ENCODE measurements around the gene CNTNAP2.

CNTNAP2 gene

DNA sequence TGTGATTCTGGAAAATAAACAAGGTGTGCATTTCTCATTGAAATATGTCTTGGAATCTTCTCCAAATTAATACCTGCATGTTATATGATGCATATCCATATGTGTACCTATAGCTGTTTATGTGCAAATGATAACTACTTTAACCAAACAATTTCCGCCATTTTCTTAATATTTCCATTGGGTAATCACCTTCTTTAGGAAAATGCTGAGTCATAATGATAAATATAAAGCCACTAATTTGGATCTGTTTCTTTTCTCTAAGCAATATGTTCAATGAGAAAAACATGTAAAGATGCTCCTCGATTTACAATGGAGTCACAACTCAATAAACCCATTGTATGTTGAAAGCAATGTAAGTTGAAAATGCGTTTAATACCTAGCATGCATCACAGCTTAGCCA is 574.4 kb downstream of the CNTNAP2 start:
- H3K79me2 ChIP-seq (ENCODE audit: insufficient read depth, low read depth) = no peaks in the 10 kb centered on the region

GRCh38 chr7:146698995-146699610 is 582.5 kb downstream of the CNTNAP2 start:
- no peak for TF ChIP-seq CTCF (conservative IDR thresholded peaks at IDR 0.05; ENCODE audit: low read depth, low read length)
- Histone ChIP-seq H3K27ac (no peak overlapping the region), H3K4me1 (ENCODE audit: low read depth, poor library complexity, severe bottlenecking) (no peaks in the 10 kb centered on the region), H3K4me2 (no peak overlapping the region), H3K9ac (no peak overlapping the region), H3K27me3 (ENCODE audit: insufficient read depth, low read depth) (no peaks in the 10 kb centered on the region), H4K20me1 (ENCODE audit: insufficient read depth) (no peaks in the 10 kb centered on the region), H2AFZ (ENCODE audit: low read depth) (no peak overlapping the region), H3K4me3 (IDR thresholded peaks at IDR 0.05; ENCODE audit: insufficient read depth, low read depth, low read length) (no peak overlapping the region), H3K79me2 (ENCODE audit: insufficient read depth, low read depth) (no peaks in the 10 kb centered on the region), H3K36me3 (ENCODE audit: insufficient read depth) (no peaks in the 10 kb centered on the region)

More for the DNA sequence above, 574.4 kb downstream of the CNTNAP2 start:
- H3K4me3 ChIP-seq (IDR thresholded peaks at IDR 0.05; ENCODE audit: insufficient read depth, low read depth, low read length) = no peak overlapping the region
- no peaks in the 10 kb centered on the region for H3K4me1 ChIP-seq (ENCODE audit: low read depth, poor library complexity, severe bottlenecking)
- H3K27me3 ChIP-seq (ENCODE audit: insufficient read depth, low read depth) = no peaks in the 10 kb centered on the region
- H4K20me1 ChIP-seq (ENCODE audit: insufficient read depth) = no peaks in the 10 kb centered on the region
- H3K9ac ChIP-seq = no peak overlapping the region
- H3K27ac ChIP-seq = no peak overlapping the region
- H3K4me2 ChIP-seq = no peak overlapping the region
- no peaks in the 10 kb centered on the region for H3K36me3 ChIP-seq (ENCODE audit: insufficient read depth)
- no peak for TF ChIP-seq CTCF (conservative IDR thresholded peaks at IDR 0.05; ENCODE audit: low read depth, low read length)
- H2AFZ ChIP-seq (ENCODE audit: low read depth) = no peak overlapping the region

GRCh38 chr7:146700015-146700560 is 583.5 kb downstream of the CNTNAP2 start:
- no peak for TF ChIP-seq CTCF (conservative IDR thresholded peaks at IDR 0.05; ENCODE audit: low read depth, low read length)
- no peaks in the 10 kb centered on the region for H3K36me3 ChIP-seq (ENCODE audit: insufficient read depth)
- H2AFZ ChIP-seq (ENCODE audit: low read depth) = no peak overlapping the region
- H3K27me3 ChIP-seq (ENCODE audit: insufficient read depth, low read depth) = no peaks in the 10 kb centered on the region
- no peaks in the 10 kb centered on the region for H3K79me2 ChIP-seq (ENCODE audit: insufficient read depth, low read depth)
- H3K4me2 ChIP-seq = no peak overlapping the region
- H3K4me3 ChIP-seq (IDR thresholded peaks at IDR 0.05; ENCODE audit: insufficient read depth, low read depth, low read length) = no peak overlapping the region
- no peaks in the 10 kb centered on the region for H3K4me1 ChIP-seq (ENCODE audit: low read depth, poor library complexity, severe bottlenecking)
- no peaks in the 10 kb centered on the region for H4K20me1 ChIP-seq (ENCODE audit: insufficient read depth)
- no peak overlapping the region for H3K27ac ChIP-seq
- no peak overlapping the region for H3K9ac ChIP-seq

DNA sequence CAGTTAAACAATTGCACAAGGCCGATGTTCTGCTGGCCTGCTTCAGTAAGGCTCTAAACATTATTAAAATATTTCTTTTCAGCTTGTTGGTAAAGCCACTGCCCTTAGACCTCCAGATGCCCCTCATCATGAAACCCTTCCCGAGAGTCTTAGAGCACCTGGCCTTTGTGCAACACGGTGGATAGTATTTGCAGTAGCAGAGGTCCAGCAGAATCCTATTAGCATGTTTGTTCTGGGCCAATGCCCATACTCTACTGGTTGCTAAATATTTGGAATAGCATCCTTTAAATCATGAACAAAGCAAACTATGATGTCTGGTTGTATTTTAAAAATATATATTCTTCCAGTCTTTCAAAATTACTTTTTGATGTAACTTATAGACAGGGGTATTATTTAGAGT is 584.6 kb downstream of the CNTNAP2 start:
- H3K27me3 ChIP-seq (ENCODE audit: insufficient read depth, low read depth) = no peaks in the 10 kb centered on the region
- H3K4me2 ChIP-seq = no peak overlapping the region
- H3K9ac ChIP-seq = no peak overlapping the region
- no peaks in the 10 kb centered on the region for H3K79me2 ChIP-seq (ENCODE audit: insufficient read depth, low read depth)
- H4K20me1 ChIP-seq (ENCODE audit: insufficient read depth) = no peaks in the 10 kb centered on the region
- H3K4me3 ChIP-seq (IDR thresholded peaks at IDR 0.05; ENCODE audit: insufficient read depth, low read depth, low read length) = no peak overlapping the region
- TF ChIP-seq CTCF (conservative IDR thresholded peaks at IDR 0.05; ENCODE audit: low read depth, low read length) = no peak
- no peak overlapping the region for H3K27ac ChIP-seq
- H3K36me3 ChIP-seq (ENCODE audit: insufficient read depth) = no peaks in the 10 kb centered on the region
- no peaks in the 10 kb centered on the region for H3K4me1 ChIP-seq (ENCODE audit: low read depth, poor library complexity, severe bottlenecking)
- no peak overlapping the region for H2AFZ ChIP-seq (ENCODE audit: low read depth)

All from KMS-11 (cell line).